GM12878 (cell line): ENCODE results near the gene SELENOO. TPM values are rescaled to one million over a fixed set of nuclear protein-coding genes. Genes with fewer than 3 reads are reported as not detected.

Source experiments
- ATAC-seq: fragments of 200-7000 bp; cut with Tn5 transposase; 3 replicates; pipeline ENCODE4 v1.9.1; 2020; ENCODE audit warnings: mild to moderate bottlenecking, moderate library complexity
- BruUV-seq: library from RNA; stranded (reverse); fragments of 400-500 nt; replicated peaks from 2 replicates; lab custom pipeline; 2021; lab: Mats Ljungman, UMichigan
- CTCF ChIA-PET: fragments of 300-600 bp; sonication (Branson Sonifier 250); formaldehyde crosslinking; extraction: SDS; loops from one replicate; lab custom pipeline; 2021; ENCODE audit warnings: inconsistent platforms; lab: Yijun Ruan, JAX
- POLR2A ChIA-PET: fragments of 350-600 bp; formaldehyde crosslinking; extraction: SDS; loops from one replicate; lab custom pipeline; 2021; ENCODE audit warnings: inconsistent platforms; lab: Charles Lee
- RAD21 ChIA-PET: fragments of 300-600 bp; sonication (Branson Sonifier 250); formaldehyde crosslinking; loops from one replicate; lab custom pipeline; 2023; ENCODE audit warnings: antibody characterized with exemption; ENCODE audit not compliant: unreplicated experiment; lab: Charles Lee
- SMC1A ChIA-PET: fragments of 300-600 bp; sonication (Branson Sonifier 250); formaldehyde crosslinking; loops from one replicate; lab custom pipeline; 2023; ENCODE audit not compliant: unreplicated experiment, uncharacterized antibody; lab: Charles Lee
- DNase-seq: peaks from one replicate; pipeline ENCODE4 v3.0.0-alpha.2; 2011; ENCODE audit warnings: low read depth, low spot score
- FAIRE-seq: peaks from 3 replicates; lab custom pipeline; 2011; peaks lifted over from hg19 to GRCh38; lab: Jason Lieb, UNC
- H2AFZ ChIP-seq: 2 replicates; pipeline ENCODE4 v1.6.0; 2011; ENCODE audit warnings: low read depth, low read length, control low read depth; ENCODE audit not compliant: control insufficient read depth
- H3K27ac ChIP-seq: 2 replicates; pipeline ENCODE4 v1.5.1; 2011; ENCODE audit warnings: control low read depth; ENCODE audit not compliant: control insufficient read depth, insufficient read depth
- H3K27me3 ChIP-seq, 2 experiments: replicated peaks in 1 of 2; 2 replicates each; pipeline versions ENCODE4 v1.6.0 to v1.6.1; 2011; ENCODE audit warnings: low read length in 1 of 2; ENCODE audit not compliant: control insufficient read depth in 2 of 2, insufficient read depth in 2 of 2
- H3K36me3 ChIP-seq, 2 experiments: 2 replicates each; pipeline ENCODE4 v1.5.1; 2011; ENCODE audit warnings: low read length in 1 of 2; ENCODE audit not compliant: control insufficient read depth in 2 of 2, insufficient read depth in 2 of 2
- H3K4me1 ChIP-seq: 2 replicates; pipeline ENCODE4 v1.6.1; 2011; ENCODE audit warnings: mild to moderate bottlenecking, low read length, moderate library complexity, mixed read lengths; ENCODE audit not compliant: control insufficient read depth, insufficient read depth
- H3K4me2 ChIP-seq: 2 replicates; pipeline ENCODE4 v1.6.0; 2011; ENCODE audit warnings: control low read depth; ENCODE audit not compliant: control insufficient read depth, insufficient read depth
- H3K4me3 ChIP-seq: fragments of 200-600 bp; sonication (generic); 2 replicates; pipeline ENCODE4 v1.5.1; 2016
- H3K79me2 ChIP-seq: 2 replicates; pipeline ENCODE4 v1.6.0; 2011; ENCODE audit warnings: low read length; ENCODE audit not compliant: control insufficient read depth, insufficient read depth
- H3K9ac ChIP-seq: 2 replicates; pipeline ENCODE4 v1.8.0; 2011; ENCODE audit warnings: low read length, control low read depth, mixed read lengths; ENCODE audit not compliant: control insufficient read depth, insufficient read depth
- H3K9me3 ChIP-seq: replicated peaks from 3 replicates; pipeline ENCODE4 v1.5.1; 2011; ENCODE audit warnings: mild to moderate bottlenecking, low read length; ENCODE audit not compliant: control insufficient read depth, insufficient read depth
- H4K20me1 ChIP-seq: 2 replicates; pipeline ENCODE4 v1.6.0; 2011; ENCODE audit not compliant: control insufficient read depth, insufficient read depth
- BHLHE40 ChIP-seq, 2 experiments: fragments of 450-650 bp in 1 of 2; IDR thresholded peaks; 2 replicates each; pipeline ENCODE4 v1.6.1; 2011 to 2017; ENCODE audit warnings: low read depth in 2 of 2, borderline replicate concordance in 1 of 2, improper control_type of control experiment in 1 of 2, low read length in 1 of 2, mild to moderate bottlenecking in 1 of 2
- CREM ChIP-seq: IDR thresholded peaks from 2 replicates; pipeline ENCODE4 v1.6.1; 2014; ENCODE audit warnings: antibody characterized with exemption, low read depth
- E2F8 ChIP-seq: fragments of 450-650 bp; IDR thresholded peaks from 2 replicates; pipeline ENCODE4 v1.6.1; 2018; ENCODE audit warnings: mild to moderate bottlenecking, low read depth, moderate library complexity; ENCODE audit not compliant: partially characterized antibody
- EP300 ChIP-seq, 2 experiments: fragments of 150-350 bp in 1 of 2; IDR thresholded peaks; 2 replicates each; pipeline ENCODE4 v1.6.1; 2011 to 2012; ENCODE audit warnings: low read depth in 2 of 2, low read length in 2 of 2, borderline replicate concordance in 1 of 2, improper control_type of control experiment in 1 of 2, inconsistent platforms in 1 of 2; ENCODE audit not compliant: control insufficient read depth in 1 of 2
- FOS ChIP-seq: IDR thresholded peaks from 3 replicates; pipeline ENCODE4 v1.6.1; 2011; ENCODE audit warnings: borderline replicate concordance; ENCODE audit not compliant: insufficient read length; ENCODE audit errors: extremely low read depth
- LARP7 ChIP-seq: fragments of 450-650 bp; IDR thresholded peaks from 2 replicates; pipeline ENCODE4 v1.6.1; 2017; ENCODE audit warnings: mild to moderate bottlenecking
- MAX ChIP-seq: IDR thresholded peaks from 2 replicates; pipeline ENCODE4 v1.6.1; 2012; ENCODE audit warnings: low read depth, low read length, improper control_type of control experiment
- MXI1 ChIP-seq: fragments of 150-350 bp; IDR thresholded peaks from 2 replicates; pipeline ENCODE4 v1.6.1; 2011; ENCODE audit warnings: low read depth, mild to moderate bottlenecking, inconsistent platforms, low read length, improper control_type of control experiment
- NFYA ChIP-seq: IDR thresholded peaks from 2 replicates; pipeline ENCODE4 v1.6.1; 2011; ENCODE audit warnings: low read depth, mild to moderate bottlenecking, low read length, improper control_type of control experiment, borderline replicate concordance
- POU2F2 ChIP-seq: IDR thresholded peaks from 3 replicates; pipeline ENCODE4 v1.6.1; 2011; ENCODE audit warnings: low read depth, mild to moderate bottlenecking, low read length, borderline replicate concordance
- RCOR1 ChIP-seq: conservative IDR thresholded peaks from 2 replicates; pipeline ENCODE4 v1.6.1; 2012; ENCODE audit warnings: low read depth, low read length, improper control_type of control experiment
- SPI1 ChIP-seq: IDR thresholded peaks from 2 replicates; pipeline ENCODE4 v1.6.1; 2011; ENCODE audit warnings: low read depth, mild to moderate bottlenecking, low read length, moderate library complexity, borderline replicate concordance; ENCODE audit not compliant: insufficient read depth
- SRF ChIP-seq, 2 experiments: IDR thresholded peaks; 2 replicates each; pipeline ENCODE4 v1.6.1; 2011; ENCODE audit warnings: low read depth in 2 of 2, low read length in 2 of 2, mild to moderate bottlenecking in 1 of 2, moderate library complexity in 1 of 2
- STAT1 ChIP-seq: fragments of 450-650 bp; conservative IDR thresholded peaks from 2 replicates; pipeline ENCODE4 v1.6.1; 2014; ENCODE audit warnings: antibody characterized with exemption, mild to moderate bottlenecking
- STAT3 ChIP-seq: IDR thresholded peaks from 2 replicates; pipeline ENCODE4 v1.6.1; 2011; ENCODE audit warnings: low read depth, low read length, improper control_type of control experiment
- ZBTB33 ChIP-seq: fragments of 450-650 bp; IDR thresholded peaks from 2 replicates; pipeline ENCODE4 v1.6.1; 2017; ENCODE audit warnings: mild to moderate bottlenecking
- ZNF24 ChIP-seq: fragments of 450-650 bp; IDR thresholded peaks from 2 replicates; pipeline ENCODE4 v1.6.1; 2017; ENCODE audit warnings: antibody characterized with exemption, mild to moderate bottlenecking
- WGBS: methylation state at CpG from one replicate; pipeline ENCODE4 v1.1.6; 2016; ENCODE audit warnings: low lambda C conversion rate; ENCODE audit not compliant: insufficient replicate concordance, insufficient coverage; ENCODE audit errors: missing lambda C conversion rate; 5-methylcytosine and 5-hydroxymethylcytosine counted together
- in situ Hi-C: fragments of 300-500 bp; cut with MboI; formaldehyde crosslinking; loops from 9 replicates; pipeline ENCODE4 v1.14.3; 2018; ENCODE audit warnings: mixed read lengths
- intact Hi-C: fragments of 100-400 bp; cut with micrococcal nuclease; formaldehyde crosslinking; loops from one replicate; pipeline ENCODE4 v1.14.2; 2022; ENCODE audit not compliant: unreplicated experiment
- polyA plus RNA-seq, 11 experiments: library from polyadenylated mRNA; depleted of rRNA in 4 of 11; unstranded in 6 of 11; stranded (reverse) in 5 of 11; fragments of >200 nt; fragmentation: Nextera tagmentation in 4 of 11; fragmentation: Illumina TruSeq in 1 of 11; extraction: Ambion mirVana in 4 of 11; extraction: Trizol in 1 of 11; gene quantifications; 1 replicate in 1 of 11; 2 replicates in 10 of 11; pipeline versions ENCODE4 v1.2.1 to v1.2.3, GENCODE V29; 2011 to 2016; ENCODE audit warnings: inconsistent platforms in 2 of 11, missing spikeins in 2 of 11, low read depth in 1 of 11
- total RNA-seq, 4 experiments: library from RNA; depleted of rRNA in 3 of 4; stranded (reverse); fragments of >200 nt in 3 of 4; fragmentation: Illumina TruSeq in 1 of 4; extraction: Trizol in 1 of 4; gene quantifications; 2 replicates each; pipeline versions ENCODE4 v1.2.1 to v1.2.3, GENCODE V29; 2013 to 2021

The SELENOO gene
- total and polyA plus RNA-seq, 10 of the 15 experiments (the other 5 are each of a cell fraction or from before 2014, with no cell fraction given) = 0.42 to 23.3 (median 3.3) TPM

DNA sequence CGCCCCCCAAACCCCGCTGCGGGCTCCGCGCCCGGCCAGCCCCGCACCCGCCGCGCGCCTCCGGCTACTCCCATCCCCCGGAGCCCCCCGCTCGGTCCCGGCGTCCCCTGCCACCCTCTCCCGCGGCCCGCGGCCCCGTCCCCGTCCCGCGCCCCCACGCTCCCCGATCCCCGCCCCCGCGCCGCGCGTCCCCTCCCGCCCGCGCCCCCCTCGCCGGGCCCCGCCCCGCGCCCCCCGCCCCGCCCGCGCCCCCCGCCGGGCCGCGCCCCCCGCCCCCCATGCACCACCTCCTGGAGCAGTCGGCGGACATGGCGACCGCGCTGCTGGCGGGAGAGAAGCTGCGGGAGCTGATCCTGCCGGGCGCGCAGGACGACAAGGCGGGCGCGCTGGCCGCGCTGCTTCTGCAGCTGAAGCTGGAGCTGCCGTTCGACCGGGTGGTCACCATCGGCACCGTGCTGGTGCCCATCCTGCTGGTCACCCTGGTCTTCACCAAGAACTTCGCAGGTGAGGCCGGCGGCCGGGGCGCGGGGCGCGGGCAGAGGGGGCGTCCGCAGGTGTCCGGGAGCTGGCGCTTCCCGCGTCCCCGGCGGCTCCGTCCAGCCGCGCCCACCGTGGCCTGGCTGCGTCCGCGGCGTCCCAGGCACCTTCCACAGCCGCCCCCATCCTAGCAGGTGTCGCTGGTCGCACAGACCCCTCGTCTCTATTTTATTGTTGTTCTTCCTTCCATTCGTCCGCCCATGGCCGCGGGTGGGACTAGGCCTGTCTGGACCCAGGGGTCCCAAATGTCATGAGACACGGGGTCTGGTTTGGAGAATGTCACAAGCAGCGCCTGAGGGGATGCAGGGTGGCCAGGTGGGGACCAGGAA is 30.1 kb upstream of the SELENOO start, which contains the start of gene PANX2:
PANX2 (plus strand) TSS at position 279 of the 866 bp plus-strand sequence; CDS start at position 279, 0 bp downstream.
- Histone ChIP-seq H3K4me3 (no peak within 1 kb of the TSS; the same call in 1 of the 2 replicates), H2AFZ (no peak within 1 kb of the TSS), H3K36me3 (no peaks in the 10 kb centered on the region), H3K9ac (no peak within 1 kb of the TSS), H3K9me3 (no peaks in the 10 kb centered on the region), H3K4me1 (peaks cover 6% of the 10 kb centered on the region), H3K4me2 (no peak within 1 kb of the TSS), H3K27ac (no peak within 1 kb of the TSS), H3K27me3 (peaks cover 2 to 5% of the 10 kb centered on the region in 2 experiments; a peak in 3 of 4 replicates)
- RAD21 ChIA-PET = no interaction called here
- no peak for DNase-seq
- no TSS peak for BruUV-seq
- ATAC-seq = no peak
- intact Hi-C loops = no loop called here
- POLR2A ChIA-PET = interaction anchor here (0.8 kb wide), 1 partner anchor 22 kb away, joined by 3 read pairs; no protein-coding TSS in a partner anchor
- 44% methylated on average over 41 of the region's 105 CpGs for WGBS
- SMC1A ChIA-PET = no interaction called here
- FAIRE-seq = no peak
- TF ChIP-seq FOS (no peak), EP300 (IDR thresholded peaks at IDR 0.05; ENCODE audit: borderline replicate concordance in 1 of 2, control insufficient read depth in 1 of 2, low read depth in 2 of 2, low read length in 2 of 2) (no peak), SRF (IDR thresholded peaks at IDR 0.05; ENCODE audit: low read depth in 2 of 2, low read length in 2 of 2) (no peak), BHLHE40 (IDR thresholded peaks at IDR 0.05; ENCODE audit: borderline replicate concordance in 1 of 2, low read depth in 2 of 2, low read length in 1 of 2) (no peak), NFYA (no peak), CREM (no peak), ZNF24 (no peak), RCOR1 (no peak), E2F8 (no peak), MAX (no peak), SPI1 (no peak), MXI1 (no peak), ZBTB33 (no peak), STAT1 (no peak), POU2F2 (no peak), LARP7 (no peak), STAT3 (no peak)
- TF ChIP-seq, all 136 proteins: peak for 0
- CTCF ChIA-PET = no interaction called here
- in situ Hi-C loops = no loop called here
- no peaks in the 10 kb centered on the region for H3K79me2 ChIP-seq
- H4K20me1 ChIP-seq = no peaks in the 10 kb centered on the region
